NCI-H2029 treated with DMSO at 0.1 percent for 48 hours (cell line): ENCODE data around the gene GMPS.
"Not testable (repeated sequence)": the region's sequence is repeated elsewhere in the genome, so short reads cannot be mapped to it uniquely, and the experiment has no call there.

Experiments used
- DNase-seq: peaks from one replicate; lab custom pipeline; 2025; lab: John Stamatoyannopoulos, UW

GMPS gene

DNA sequence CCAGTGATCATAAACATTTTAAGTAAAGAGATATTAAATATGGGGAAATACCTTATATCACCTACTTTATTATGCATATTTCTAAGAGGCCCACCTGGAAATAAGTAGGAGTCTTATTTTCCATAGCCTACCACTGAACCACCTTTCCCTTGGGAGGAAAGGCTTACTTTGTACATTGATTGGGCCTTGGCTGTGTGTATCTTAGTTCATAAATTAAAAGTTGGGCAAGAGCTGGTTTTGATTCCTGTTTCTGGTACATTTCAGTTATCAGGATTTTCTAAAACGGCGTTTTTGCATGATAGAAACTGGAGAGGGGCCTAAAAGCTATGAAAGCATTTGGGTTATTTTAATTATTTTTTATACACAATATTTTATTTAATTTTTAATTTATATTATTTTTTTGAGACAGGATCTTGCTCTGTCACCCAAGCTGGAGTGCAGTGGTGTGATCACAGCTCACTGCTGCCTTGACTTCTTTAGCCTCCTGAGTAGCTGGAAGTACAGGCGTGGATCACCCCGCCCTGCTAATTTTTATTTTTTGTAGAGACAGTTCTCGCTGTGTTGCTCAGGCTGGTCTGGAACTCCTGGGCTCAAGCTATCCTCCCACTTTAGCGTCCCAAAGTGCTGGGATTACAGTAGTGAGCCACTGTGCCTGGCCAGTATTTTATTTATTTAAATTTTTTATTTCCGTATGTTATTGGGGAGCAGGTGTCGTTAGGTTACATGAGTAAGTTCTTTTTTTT is 2.6 kb downstream of the GMPS start:
- DNase-seq: no peak

DNA sequence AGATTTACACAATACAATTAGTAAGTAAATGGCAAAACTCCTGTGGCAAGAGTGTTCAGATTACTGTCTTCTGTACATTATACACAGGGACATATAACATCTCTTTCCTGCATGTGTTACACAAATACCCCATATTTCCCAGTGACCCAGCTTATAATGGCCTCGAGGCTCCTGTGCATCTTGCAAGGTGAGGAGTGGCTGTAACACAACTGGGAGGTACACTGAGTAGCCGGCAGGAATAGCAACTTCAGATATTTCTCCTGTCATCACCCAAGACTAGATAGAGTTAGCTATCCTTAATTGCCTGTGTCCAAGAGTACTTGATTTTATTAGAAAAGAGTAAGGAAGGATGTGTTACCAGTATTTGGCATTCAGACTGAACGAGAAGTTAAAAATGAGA is 5.6 kb downstream of the GMPS start:
- no peak for DNase-seq

DNA sequence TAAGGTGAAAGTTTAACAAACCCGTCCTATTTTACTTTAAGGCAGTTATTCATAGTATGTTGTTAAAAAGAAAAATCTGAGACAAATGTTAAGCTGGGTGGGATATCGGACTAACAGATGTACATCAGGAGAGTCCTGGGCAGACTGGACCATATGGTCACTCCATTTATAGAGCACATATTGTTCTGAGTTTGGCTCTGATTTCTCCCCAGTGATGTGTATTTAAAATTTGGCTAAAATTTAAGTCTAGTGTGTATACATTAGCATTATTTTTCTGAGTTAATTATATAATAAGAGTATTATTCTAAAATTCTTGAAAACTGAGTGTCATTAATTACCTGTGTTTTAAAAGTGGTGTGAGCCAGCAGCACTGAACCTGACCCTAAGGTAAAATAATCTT is 6.1 kb downstream of the GMPS start:
- DNase-seq: no peak

DNA sequence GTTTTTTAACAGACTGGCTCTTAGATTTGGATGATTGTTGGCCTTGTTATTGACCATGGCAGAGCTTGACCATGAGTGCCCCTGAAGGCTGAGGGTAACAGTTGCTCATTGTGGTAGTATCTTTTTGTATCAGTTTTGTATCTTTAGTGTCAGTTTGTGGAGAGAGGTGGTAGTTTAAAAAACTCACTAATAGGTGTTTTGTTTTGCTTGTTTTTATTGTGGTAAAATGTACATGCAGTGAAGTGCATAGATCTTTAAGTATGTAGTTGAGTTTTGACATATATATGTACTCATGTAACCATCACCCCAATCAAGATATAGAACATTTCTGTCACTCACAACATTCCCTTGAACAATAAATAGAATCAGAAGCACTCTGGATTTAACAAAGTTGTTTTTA is 9.8 kb downstream of the GMPS start:
- no peak for DNase-seq

DNA sequence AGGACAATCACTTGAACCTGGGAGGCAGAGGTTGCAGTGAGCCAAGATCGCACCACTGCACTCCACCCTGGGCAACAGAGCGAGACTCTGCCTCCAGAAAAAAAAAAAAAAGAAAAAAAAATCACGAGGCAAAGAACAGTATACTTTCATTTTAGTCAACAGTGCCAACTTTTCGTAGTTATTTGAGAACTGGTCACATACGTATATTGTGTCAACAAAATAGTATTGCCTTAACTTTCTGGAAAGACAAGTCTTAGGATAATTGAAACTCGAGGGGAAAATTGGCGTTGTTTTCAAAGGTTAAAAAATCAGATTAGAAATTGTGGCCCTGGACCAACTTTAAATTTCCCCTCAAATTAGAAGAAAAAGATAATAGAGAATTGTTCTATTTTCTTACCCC is 13.8 kb downstream of the GMPS start:
- no peak for DNase-seq

DNA sequence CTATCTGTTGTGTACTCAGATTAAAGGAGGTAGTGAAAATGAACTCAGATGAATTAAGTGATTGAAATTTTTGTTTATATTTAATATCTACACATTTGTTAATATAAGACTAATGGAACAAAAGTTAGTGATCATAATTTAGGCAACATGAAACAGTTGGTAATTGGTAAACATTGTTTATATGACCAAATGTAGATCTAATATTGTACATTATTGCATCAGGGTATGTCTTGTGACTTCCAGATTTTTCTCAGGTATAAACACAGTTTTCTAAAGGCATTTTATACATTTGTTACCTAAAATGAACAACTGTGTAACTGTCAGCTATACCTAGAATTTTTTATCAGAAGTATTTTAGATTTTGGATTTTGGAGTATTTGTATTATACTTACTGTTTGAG is 14.8 kb downstream of the GMPS start:
- DNase-seq: no peak

DNA sequence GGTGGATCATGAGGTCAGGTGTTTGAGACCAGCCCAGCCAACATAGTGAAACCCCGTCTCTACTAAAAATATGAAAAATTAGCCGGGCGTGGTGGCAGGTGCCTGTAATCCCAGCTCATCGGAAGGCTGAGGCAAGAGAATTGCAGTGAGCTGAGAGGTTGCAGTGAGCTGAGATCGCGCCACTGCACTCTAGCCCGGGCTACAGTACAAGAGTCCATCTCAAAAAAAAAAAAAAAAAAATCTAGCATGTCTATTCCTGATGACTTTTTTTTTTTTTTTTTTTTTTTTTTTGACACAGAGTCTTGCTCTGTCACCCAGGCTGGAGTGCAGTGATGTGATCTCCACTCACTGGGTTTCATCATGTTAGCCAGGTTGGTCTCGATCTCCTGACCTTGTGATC is 15.9 kb downstream of the GMPS start:
- DNase-seq: not testable (repeated sequence)

DNA sequence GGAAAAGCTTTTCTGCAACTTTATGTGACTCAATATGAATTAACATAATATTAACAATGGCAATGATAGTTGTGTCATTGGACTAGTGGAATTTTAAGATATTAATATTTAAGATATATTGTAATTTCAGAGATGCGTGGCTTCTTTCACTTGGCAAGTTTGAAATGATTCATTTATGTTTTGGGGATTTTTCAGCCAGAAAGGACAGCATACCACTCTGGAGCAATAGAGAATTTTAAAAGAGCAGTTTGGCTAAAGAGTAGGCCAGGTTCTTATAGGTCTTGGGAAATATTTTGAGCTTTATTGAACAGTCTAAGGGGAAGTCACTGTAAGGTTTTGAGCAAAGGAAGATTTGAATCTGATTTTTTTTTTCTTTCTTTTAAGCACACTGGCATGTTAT is 16.5 kb downstream of the GMPS start:
- no peak for DNase-seq

DNA sequence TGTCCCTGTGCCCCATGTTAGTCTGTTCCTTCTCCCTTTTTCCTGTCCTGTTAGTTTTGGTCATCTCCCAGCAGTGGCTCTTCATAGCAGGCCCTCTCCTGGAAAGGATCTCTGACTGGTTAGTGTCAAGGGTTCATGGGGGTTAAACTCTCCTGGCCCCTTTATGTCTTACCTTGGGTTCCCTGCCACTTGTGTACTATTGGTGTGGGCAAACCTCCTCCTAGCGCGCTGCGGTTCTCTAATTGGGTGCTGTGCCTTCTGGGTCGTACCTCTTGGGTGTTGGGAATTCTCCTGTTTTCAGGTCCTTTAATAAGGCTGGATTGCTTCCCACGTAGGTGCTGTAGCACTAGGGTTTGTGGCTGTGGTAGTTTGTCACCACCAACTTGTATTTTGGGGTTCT is 18.8 kb downstream of the GMPS start:
- DNase-seq: no peak

DNA sequence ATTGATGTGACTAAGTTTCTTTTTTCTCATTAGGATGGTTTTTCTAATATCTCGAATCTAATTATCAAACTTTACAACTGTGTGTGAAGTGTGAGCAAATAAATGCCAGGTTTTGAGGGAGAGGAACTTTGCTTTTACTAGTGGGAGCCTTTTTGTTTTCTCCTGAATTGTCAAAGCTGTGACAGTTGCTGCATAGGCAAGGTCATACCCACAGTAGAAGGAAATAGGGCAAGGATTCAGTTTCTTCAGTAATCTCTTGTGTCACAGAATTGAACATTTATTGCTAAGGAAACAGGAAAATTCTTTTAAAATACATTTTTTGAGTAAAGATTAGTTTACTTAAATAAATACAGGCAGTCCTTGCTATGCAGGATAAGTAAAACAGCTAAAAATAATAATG is 19.5 kb downstream of the GMPS start:
- no peak for DNase-seq

DNA sequence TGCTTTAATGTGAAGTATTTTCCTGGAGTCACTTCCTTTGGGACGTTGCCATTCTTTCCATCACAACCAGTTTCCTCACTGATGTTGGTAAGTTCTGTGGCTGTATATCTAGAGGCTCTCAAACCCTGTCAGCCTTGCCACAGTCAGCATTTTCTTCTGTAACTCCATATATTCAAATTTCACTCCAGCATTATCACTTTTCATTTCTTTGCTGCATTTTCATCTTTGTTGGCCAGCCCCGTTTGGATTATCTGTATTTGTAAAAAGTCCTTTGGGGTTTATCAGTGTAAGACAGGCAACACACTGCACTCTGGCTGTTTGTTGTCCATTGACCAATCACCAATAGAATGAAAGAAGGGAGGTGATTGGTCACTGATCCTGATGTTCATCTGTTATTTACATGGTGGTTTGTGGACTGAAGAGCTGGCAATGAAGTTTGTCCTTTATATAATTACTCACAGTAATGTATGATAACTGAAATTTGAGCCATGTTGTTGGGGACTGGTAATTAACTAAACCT is 20.3 kb downstream of the GMPS start:
- no peak for DNase-seq

DNA sequence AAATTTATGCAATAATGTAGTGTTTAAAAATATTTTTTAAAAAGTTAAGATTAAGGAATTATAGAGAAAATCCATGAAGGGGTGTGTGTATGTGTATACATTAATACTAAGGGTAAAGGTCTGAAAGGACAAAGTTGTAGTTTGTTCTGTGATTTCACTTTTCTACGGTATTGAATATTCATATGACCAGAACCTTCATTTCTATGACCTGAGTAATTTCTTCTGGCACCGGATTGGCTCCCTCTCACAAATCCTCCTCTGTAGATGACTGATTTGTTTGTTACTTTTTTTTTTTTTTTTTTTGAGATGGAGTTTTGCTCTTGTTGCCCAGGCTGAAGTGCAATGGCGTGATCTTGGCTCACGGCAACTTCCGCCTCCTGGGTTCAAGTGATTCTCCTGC is 20.9 kb downstream of the GMPS start:
- no peak for DNase-seq

DNA sequence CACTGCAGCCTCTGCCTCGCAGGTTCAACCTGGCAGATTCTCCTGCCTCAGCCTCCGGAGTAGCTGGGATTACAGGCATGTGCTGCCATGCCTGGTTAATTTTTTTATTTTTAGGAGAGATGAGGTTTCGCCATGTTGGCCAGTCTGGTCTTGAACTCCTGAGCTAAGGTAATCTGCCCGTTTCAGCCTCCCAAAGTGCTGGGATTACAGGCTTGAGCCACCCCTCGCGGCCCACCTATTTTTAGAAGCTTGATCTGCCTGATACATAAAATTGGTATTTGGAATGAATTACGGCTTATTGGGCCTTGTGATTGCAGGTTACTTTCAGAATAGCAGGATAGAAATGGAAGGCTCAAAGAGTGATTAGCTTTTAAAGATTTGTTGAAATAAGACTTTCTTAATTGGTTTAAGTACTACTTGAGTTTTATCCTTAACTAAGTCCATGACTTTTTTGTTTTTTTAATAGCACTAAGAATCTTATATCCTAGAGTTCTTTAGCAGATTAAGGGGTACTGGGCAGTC is 25.0 kb downstream of the GMPS start:
- no peak for DNase-seq

DNA sequence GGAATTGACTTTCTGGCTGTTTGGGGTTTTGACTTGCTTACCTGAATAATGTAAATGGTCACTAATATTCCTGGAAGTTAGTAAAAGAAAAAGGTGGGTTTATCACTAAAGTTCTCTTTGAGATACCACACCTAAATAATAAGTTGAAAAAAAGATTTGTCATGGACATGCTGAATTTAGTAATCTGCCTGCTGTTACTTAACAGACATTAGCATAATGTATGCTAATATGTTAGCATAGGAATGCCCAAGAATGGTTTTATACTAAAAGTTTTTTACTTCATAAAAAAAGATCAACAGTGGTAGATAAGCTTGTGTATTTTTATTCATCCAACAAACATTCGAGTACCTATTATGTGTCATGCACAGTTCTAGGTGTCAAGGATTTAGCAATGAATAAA is 36.5 kb downstream of the GMPS start:
- DNase-seq: no peak

DNA sequence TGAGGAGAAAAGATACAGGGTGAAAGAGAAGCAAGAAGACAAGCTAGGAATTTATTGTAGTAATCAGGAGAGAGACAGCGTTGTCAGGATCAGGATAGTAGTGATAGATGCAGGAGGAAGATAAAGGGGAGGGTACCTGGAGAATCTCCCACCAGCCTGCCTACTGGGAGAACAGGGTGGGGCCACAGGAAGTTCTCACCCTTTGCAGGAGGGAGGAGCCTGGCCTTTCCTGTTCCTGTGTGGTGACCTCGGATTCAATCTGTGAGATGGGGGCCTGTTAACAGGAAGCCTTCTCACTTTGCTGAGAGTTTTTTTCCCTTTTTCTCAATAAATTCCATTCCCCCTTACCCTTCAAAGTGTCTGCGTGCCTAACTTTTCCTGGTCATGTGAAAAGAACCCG is 37.6 kb downstream of the GMPS start:
- no peak for DNase-seq

DNA sequence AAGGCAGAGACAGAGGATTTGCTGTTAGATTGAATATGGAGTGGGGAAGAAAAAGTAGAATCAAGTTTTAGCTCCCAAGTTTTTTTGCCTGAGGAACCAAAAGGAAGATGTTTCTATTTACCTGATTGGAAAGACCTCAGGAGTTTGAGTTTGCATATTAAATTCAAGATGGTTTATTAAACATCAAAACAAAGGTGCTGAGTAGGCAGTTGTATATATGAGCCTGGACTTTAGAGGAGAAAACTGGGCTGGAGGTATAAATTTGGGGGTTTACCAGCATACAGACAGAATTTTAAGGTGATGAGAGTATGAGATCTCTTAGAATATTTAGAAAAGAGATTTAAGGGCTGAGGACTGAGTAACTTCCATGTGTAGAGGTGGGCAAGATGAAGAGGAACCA is 38.2 kb downstream of the GMPS start:
- no peak for DNase-seq

DNA sequence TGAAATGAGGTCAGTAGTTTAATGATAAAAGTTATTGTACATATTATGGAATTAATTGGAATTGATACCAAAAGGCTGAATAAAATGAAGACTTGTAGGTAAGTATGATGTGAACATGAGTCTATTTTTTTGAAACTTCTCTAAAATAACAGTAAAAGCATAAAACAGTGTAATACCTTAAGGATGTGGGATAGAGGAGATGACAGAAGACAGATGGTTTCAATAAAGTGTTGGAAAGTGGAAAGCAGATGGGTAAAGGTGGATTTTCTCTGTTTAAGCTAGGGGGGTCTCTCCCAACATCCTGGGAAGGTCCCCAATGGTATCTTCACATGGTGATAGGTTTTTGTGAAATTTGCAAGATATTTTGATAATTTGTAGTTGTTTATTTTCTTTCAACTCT is 41.6 kb downstream of the GMPS start:
- no peak for DNase-seq

DNA sequence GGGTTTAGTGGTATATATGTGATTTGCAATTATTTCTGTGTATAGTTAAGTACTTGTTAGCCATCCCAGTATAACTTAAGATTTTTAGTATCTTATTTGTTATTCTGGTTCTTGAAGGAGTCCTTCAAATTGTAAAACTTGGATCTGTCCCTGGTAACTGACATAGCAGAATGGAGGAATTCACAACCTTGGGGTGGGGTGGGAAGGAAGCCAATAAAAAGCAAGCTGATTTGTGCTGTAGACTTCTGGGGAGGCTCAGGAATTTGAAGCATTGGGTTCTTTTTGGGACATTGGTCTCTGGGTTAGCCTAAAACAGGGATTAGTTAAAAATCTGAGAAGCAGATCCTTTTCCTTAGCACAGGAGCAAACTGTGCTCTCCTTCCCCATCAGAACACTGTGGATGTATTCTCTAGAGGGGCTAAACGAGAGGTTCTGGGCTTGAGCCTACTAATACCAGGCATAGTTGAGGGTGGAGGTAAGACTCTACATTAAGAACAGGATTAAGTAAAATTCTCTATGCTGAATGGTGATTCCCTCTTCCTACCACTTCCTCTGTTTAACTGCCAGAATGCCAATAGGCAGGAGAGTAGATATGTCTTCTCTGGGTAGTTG is 42.2 kb downstream of the GMPS start:
- no peak for DNase-seq

DNA sequence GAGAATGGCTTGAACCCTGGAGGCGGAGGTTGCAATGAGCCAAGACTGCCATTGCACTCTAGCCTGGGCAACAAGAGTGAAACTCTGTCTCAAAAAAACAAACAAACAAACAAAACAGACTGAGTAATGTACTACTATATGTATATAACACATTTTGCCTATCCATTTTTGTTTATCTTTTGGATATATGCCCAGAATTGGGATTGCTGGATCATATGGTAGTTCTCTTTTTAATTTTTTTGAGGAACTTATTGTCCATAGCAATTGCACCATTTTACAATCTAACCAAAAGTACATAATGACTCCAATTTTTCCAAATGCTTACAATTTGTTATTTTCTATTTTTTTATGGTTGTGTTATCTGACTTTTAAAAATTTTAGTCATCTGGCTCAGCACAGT is 47.3 kb downstream of the GMPS start:
- DNase-seq: no peak

DNA sequence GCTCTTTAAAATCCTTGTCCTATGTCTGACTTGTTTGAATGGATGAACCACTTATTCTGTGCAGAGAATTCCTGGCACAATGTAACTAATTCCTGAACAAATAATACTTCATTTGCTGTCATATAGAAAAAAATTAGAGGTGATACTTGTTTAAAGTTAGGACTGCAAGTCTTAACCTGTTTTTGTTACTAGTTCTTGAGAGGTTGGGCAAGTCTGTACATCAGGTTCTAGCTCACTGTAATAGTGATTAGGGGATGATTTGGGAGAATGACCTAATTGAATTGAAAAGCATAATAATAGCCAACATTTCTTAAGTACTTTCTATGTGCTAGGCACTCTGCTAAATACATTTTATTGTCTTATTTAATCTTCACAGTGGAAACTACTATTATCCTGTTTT is 49.3 kb downstream of the GMPS start:
- DNase-seq: no peak

DNA sequence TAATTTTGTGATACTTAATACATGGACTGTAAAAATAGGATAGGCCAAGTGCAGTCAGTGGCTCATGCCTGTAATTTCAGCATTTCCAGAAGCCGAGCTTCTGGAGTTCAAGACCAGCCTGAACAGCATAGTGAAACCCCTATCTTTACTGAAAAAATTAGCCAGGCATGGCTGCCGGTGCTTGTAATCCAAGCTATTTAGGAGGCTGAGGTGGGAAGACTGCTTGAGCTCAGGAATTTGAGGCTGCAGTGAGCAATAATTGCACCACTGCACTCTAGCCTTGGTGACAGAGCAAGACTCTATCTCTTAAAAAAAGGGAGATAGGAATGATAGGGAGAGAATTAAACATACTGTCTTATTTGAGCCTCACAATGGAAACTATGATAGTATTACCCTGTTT is 51.0 kb downstream of the GMPS start:
- no peak for DNase-seq

DNA sequence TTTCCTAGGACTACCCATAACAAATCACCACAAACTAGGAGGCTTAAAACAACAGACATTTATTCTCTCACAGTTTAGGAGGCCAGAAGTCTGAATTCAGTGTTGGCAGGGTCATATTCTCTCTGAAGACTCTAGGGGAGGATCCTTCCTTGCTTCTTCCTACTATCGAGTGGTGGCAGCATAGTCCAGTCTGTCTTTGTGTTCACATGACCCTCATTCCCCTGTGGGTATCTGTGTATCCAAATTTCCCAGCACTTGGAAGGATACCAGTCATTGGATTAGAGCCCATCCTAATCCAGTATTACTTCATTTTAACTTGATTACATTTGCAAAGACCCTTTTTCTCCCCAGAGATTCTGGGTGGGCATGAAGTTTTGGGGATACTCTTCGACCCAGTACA is 63.8 kb downstream of the GMPS start:
- no peak for DNase-seq

DNA sequence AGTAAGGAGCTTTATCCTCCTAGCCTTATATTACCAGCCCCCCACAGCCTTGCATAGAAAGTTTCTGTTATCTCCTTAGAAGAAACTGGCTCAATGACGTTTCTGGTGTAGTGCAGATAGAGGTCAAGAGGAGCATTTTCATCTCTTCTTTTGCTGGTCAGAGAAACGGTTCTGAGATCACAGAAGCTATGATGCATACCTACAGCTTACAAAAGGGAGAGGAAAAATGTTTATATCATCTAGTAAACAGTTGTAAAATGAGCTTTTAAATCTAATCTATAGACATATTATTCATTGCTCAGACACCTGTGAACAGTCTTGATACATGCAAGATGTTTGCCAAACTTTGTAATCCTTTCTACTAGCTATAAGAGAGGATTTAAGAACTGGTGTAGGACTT is 68.0 kb downstream of the GMPS start:
- DNase-seq: no peak

DNA sequence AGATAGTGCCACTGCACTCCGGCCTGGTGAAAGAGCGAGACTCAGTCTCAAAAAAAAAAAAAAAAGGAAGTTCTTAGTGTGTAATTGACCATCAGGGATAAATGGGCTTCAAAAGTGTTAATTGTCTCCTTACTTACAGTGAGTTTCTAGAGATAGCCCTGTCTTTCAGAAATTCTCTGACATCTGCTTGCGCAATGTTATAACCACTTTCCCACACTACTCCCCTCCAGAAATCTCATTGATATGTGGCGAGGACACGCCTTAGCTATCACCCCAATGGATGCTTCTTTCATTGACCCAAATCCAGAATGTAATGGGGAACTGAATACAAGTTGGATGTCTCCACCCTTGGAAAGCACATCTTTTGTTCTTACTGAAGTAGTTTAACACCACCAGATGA is 70.9 kb downstream of the GMPS start:
- DNase-seq: no peak
